HEK293 (cell line): ENCODE results near the gene OPN1MW3.

Experiments used
- CTCF ChIA-PET: fragments of 350-600 bp; formaldehyde crosslinking; extraction: SDS; loops from one replicate; lab custom pipeline; 2021; ENCODE audit warnings: antibody characterized with exemption; lab: Yijun Ruan, JAX
- POLR2A ChIA-PET: fragments of 300-600 bp; formaldehyde crosslinking; extraction: SDS; loops from one replicate; lab custom pipeline; 2020; ENCODE audit warnings: antibody characterized with exemption, inconsistent platforms; lab: Yijun Ruan, JAX
- H3K27ac ChIP-seq: fragments of 200-500 bp; sonication (Bioruptor generic); 2 replicates; pipeline ENCODE4 v1.5.1; 2014; ENCODE audit warnings: low read depth, low read length, control low read depth, inconsistent platforms; ENCODE audit errors: extremely low read depth
- H3K36me3 ChIP-seq, 2 experiments: fragments of 200-500 bp in 1 of 2; sonication (Bioruptor generic) in 1 of 2; 1 replicate in 1 of 2; 2 replicates in 1 of 2; pipeline ENCODE4 v1.5.1; 2014 to 2017; ENCODE audit warnings: inconsistent platforms in 2 of 2, low read length in 2 of 2; ENCODE audit not compliant: control insufficient read depth in 2 of 2, insufficient read depth in 1 of 2
- H3K4me1 ChIP-seq: fragments of 200-500 bp; sonication (Bioruptor generic); 2 replicates; pipeline ENCODE4 v1.5.1; 2014; ENCODE audit warnings: mild to moderate bottlenecking, low read length, inconsistent platforms; ENCODE audit not compliant: control insufficient read depth, insufficient read depth
- H3K4me3 ChIP-seq: 2 replicates; pipeline ENCODE4 v1.5.1; 2011; ENCODE audit warnings: low read depth, mild to moderate bottlenecking, control low read depth, low read length, moderate library complexity
- H3K9me3 ChIP-seq: fragments of 200-500 bp; sonication (Bioruptor generic); 2 replicates; pipeline ENCODE4 v1.5.1; 2014; ENCODE audit warnings: low read depth, low read length, inconsistent platforms; ENCODE audit not compliant: control insufficient read depth, insufficient read depth
- GLIS1 ChIP-seq: fragments of 450-650 bp; formaldehyde crosslinking; IDR thresholded peaks from 2 replicates; pipeline ENCODE4 v1.5.1; 2016; ENCODE audit warnings: missing biosample characterization, missing genetic modification characterization
- KLF8 ChIP-seq: fragments of 450-650 bp; formaldehyde crosslinking; IDR thresholded peaks from 2 replicates; pipeline ENCODE4 v1.5.1; 2016; ENCODE audit warnings: missing biosample characterization, missing genetic modification characterization
- SP2 ChIP-seq: fragments of 450-650 bp; formaldehyde crosslinking; IDR thresholded peaks from 2 replicates; pipeline ENCODE4 v1.5.1; 2016; ENCODE audit warnings: missing biosample characterization, missing genetic modification characterization
- TRIM28 ChIP-seq: IDR thresholded peaks from 2 replicates; pipeline ENCODE4 v1.6.1; 2011; ENCODE audit warnings: low read length, control low read depth, borderline replicate concordance
- ZBTB17 ChIP-seq: fragments of 450-650 bp; formaldehyde crosslinking; IDR thresholded peaks from 2 replicates; pipeline ENCODE4 v1.5.1; 2016; ENCODE audit warnings: missing biosample characterization, missing genetic modification characterization
- ZBTB21 ChIP-seq: fragments of 450-650 bp; formaldehyde crosslinking; IDR thresholded peaks from 2 replicates; pipeline ENCODE4 v1.5.1; 2017; ENCODE audit warnings: missing biosample characterization, missing genetic modification characterization
- ZFHX2 ChIP-seq: fragments of 450-650 bp; formaldehyde crosslinking; conservative IDR thresholded peaks from 2 replicates; pipeline ENCODE4 v1.5.1; 2016; ENCODE audit warnings: missing biosample characterization, missing genetic modification characterization
- ZNF140 ChIP-seq: fragments of 450-650 bp; formaldehyde crosslinking; IDR thresholded peaks from 2 replicates; pipeline ENCODE4 v1.5.1; 2016; ENCODE audit warnings: missing biosample characterization, missing genetic modification characterization
- ZNF211 ChIP-seq: fragments of 450-650 bp; formaldehyde crosslinking; IDR thresholded peaks from 2 replicates; pipeline ENCODE4 v1.5.1; 2016; ENCODE audit warnings: low read depth, missing biosample characterization, missing genetic modification characterization
- ZNF214 ChIP-seq: fragments of 450-650 bp; formaldehyde crosslinking; IDR thresholded peaks from 2 replicates; pipeline ENCODE4 v1.5.1; 2017; ENCODE audit warnings: missing biosample characterization, mild to moderate bottlenecking, missing genetic modification characterization, borderline replicate concordance
- ZNF394 ChIP-seq: fragments of 450-650 bp; formaldehyde crosslinking; IDR thresholded peaks from 2 replicates; pipeline ENCODE4 v1.5.1; 2016; ENCODE audit warnings: missing biosample characterization, missing genetic modification characterization, mild to moderate bottlenecking, moderate library complexity, borderline replicate concordance
- ZNF423 ChIP-seq: fragments of 450-650 bp; formaldehyde crosslinking; IDR thresholded peaks from 2 replicates; pipeline ENCODE4 v1.5.1; 2016; ENCODE audit warnings: missing biosample characterization, missing genetic modification characterization
- ZNF48 ChIP-seq: fragments of 450-650 bp; formaldehyde crosslinking; IDR thresholded peaks from 2 replicates; pipeline ENCODE4 v1.5.1; 2016; ENCODE audit warnings: missing biosample characterization, missing genetic modification characterization
- ZNF623 ChIP-seq: fragments of 450-650 bp; formaldehyde crosslinking; IDR thresholded peaks from 2 replicates; pipeline ENCODE4 v1.5.1; 2016; ENCODE audit warnings: missing biosample characterization, missing genetic modification characterization
- ZNF654 ChIP-seq: fragments of 450-650 bp; formaldehyde crosslinking; IDR thresholded peaks from 2 replicates; pipeline ENCODE4 v1.5.1; 2016; ENCODE audit warnings: low read depth, missing biosample characterization, missing genetic modification characterization
- ZNF791 ChIP-seq: fragments of 450-650 bp; formaldehyde crosslinking; IDR thresholded peaks from 2 replicates; pipeline ENCODE4 v1.5.1; 2016; ENCODE audit warnings: missing biosample characterization, missing genetic modification characterization
- ZSCAN16 ChIP-seq: fragments of 450-650 bp; formaldehyde crosslinking; IDR thresholded peaks from 2 replicates; pipeline ENCODE4 v1.5.1; 2016; ENCODE audit warnings: missing biosample characterization, missing genetic modification characterization
- TF ChIP-seq, protein P1 (sequence below): fragments of 450-650 bp; formaldehyde crosslinking; IDR thresholded peaks from 2 replicates; pipeline ENCODE4 v1.5.1; 2016; ENCODE audit warnings: missing biosample characterization, missing genetic modification characterization, borderline replicate concordance
- TF ChIP-seq, protein P2 (sequence below): fragments of 450-650 bp; formaldehyde crosslinking; IDR thresholded peaks from 2 replicates; pipeline ENCODE4 v1.5.1; 2016; ENCODE audit warnings: missing biosample characterization, missing genetic modification characterization
- TF ChIP-seq, protein P3 (sequence below): fragments of 450-650 bp; formaldehyde crosslinking; IDR thresholded peaks from 2 replicates; pipeline ENCODE4 v1.5.1; 2016; ENCODE audit warnings: missing biosample characterization, missing genetic modification characterization
- TF ChIP-seq, protein P4 (sequence below): fragments of 450-650 bp; formaldehyde crosslinking; IDR thresholded peaks from 2 replicates; pipeline ENCODE4 v1.5.1; 2016; ENCODE audit warnings: missing biosample characterization, missing genetic modification characterization
- TF ChIP-seq, protein P5 (sequence below): fragments of 450-650 bp; formaldehyde crosslinking; IDR thresholded peaks from 2 replicates; pipeline ENCODE4 v1.5.1; 2016; ENCODE audit warnings: missing biosample characterization, missing genetic modification characterization

OPN1MW3 gene

DNA sequence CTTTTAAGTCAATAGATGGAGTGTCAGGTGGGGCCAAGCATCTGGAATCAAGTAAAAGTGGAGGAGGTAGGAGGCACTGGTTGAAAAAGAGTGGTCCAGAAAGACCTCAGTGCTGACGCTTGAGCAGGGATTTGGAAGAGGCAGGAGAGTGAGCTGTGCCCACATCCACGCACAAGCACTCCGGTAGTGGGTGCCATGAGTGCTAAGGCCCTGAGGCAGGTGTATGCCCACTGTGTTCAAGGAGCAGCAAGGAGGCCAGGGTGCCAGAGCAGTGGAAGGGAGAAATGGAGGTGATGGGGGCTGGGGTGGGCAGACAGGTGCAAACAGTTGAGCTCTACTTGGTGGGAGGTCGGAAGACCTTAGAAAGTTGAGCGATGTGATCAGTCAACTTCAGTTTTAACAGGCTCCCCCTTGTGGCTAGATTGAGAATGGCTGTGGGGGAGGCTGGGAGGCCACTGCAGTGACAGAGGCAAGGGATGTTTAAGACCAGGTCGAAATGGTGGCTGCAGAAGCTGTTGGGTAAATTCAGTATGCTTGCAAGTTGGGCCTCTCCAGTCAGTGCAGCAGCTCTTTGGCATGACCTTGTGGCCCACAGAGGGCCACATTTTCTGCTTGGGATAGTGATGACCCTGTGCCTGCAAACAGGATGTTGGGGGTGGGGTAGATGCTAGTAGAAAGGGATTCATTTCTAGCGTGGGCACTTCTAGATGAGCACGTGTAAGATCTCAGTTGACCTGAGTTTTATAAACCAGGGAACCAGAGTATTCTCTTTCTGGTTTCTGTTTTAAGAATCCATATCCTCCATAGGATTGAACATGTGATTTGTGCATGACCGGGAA is 50.9 kb downstream of the OPN1MW3 start:
- Histone ChIP-seq H3K36me3 (no peaks in the 10 kb centered on the region), H3K4me1 (no peaks in the 10 kb centered on the region), H3K27ac (no peak overlapping the region), H3K4me3 (no peak overlapping the region), H3K9me3 (no peaks in the 10 kb centered on the region)
- ChIA-PET POLR2A (interaction anchor here (0.8 kb wide), 1 partner anchor 63 kb away, joined by 5 read pairs; no protein-coding TSS in a partner anchor), CTCF (interaction anchor here (0.6 to 3.1 kb wide), 20 partner anchors 9 to 1081 kb away, joined by 3 to 21 read pairs (median 4); partner anchors contain the start of gene TKTL1)
- TF ChIP-seq KLF8 (tag by site-specific recombination) (no peak), ZNF211 (tag by site-specific recombination) (no peak), ZFHX2 (peak; percentile 24; the same call in 1 of the 2 replicates), ZNF394 (tag by site-specific recombination) (no peak), ZBTB21 (tag by site-specific recombination) (no peak), GLIS1 (tag by site-specific recombination) (peak; percentile 52), ZNF214 (no peak), ZNF48 (tag by site-specific recombination) (no peak), ZNF791 (tag by site-specific recombination) (no peak), ZNF654 (tag by site-specific recombination) (peak; percentile 37), ZNF623 (tag by site-specific recombination) (peak; percentile 70), ZBTB17 (tag by site-specific recombination) (peak; percentile 70), ZSCAN16 (tag by site-specific recombination) (peak; percentile 39; the same call in 1 of the 2 replicates), ZNF423 (tag by site-specific recombination) (no peak), SP2 (no peak), TRIM28 (0 out of 2 replicates have a peak, but pooled peaks have one; percentile 18), ZNF140 (tag by site-specific recombination) (no peak)
- TF ChIP-seq, protein P1, sequence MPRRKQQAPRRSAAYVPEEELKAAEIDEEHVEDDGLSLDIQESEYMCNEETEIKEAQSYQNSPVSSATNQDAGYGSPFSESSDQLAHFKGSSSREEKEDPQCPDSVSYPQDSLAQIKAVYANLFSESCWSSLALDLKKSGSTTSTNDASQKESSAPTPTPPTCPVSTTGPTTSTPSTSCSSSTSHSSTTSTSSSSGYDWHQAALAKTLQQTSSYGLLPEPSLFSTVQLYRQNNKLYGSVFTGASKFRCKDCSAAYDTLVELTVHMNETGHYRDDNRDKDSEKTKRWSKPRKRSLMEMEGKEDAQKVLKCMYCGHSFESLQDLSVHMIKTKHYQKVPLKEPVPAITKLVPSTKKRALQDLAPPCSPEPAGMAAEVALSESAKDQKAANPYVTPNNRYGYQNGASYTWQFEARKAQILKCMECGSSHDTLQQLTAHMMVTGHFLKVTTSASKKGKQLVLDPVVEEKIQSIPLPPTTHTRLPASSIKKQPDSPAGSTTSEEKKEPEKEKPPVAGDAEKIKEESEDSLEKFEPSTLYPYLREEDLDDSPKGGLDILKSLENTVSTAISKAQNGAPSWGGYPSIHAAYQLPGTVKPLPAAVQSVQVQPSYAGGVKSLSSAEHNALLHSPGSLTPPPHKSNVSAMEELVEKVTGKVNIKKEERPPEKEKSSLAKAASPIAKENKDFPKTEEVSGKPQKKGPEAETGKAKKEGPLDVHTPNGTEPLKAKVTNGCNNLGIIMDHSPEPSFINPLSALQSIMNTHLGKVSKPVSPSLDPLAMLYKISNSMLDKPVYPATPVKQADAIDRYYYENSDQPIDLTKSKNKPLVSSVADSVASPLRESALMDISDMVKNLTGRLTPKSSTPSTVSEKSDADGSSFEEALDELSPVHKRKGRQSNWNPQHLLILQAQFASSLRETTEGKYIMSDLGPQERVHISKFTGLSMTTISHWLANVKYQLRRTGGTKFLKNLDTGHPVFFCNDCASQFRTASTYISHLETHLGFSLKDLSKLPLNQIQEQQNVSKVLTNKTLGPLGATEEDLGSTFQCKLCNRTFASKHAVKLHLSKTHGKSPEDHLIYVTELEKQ (tag by site-specific recombination): no peak
- TF ChIP-seq, protein P2, sequence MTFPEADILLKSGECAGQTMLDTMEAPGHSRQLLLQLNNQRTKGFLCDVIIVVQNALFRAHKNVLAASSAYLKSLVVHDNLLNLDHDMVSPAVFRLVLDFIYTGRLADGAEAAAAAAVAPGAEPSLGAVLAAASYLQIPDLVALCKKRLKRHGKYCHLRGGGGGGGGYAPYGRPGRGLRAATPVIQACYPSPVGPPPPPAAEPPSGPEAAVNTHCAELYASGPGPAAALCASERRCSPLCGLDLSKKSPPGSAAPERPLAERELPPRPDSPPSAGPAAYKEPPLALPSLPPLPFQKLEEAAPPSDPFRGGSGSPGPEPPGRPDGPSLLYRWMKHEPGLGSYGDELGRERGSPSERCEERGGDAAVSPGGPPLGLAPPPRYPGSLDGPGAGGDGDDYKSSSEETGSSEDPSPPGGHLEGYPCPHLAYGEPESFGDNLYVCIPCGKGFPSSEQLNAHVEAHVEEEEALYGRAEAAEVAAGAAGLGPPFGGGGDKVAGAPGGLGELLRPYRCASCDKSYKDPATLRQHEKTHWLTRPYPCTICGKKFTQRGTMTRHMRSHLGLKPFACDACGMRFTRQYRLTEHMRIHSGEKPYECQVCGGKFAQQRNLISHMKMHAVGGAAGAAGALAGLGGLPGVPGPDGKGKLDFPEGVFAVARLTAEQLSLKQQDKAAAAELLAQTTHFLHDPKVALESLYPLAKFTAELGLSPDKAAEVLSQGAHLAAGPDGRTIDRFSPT (tag by site-specific recombination): no peak
- TF ChIP-seq, protein P3, sequence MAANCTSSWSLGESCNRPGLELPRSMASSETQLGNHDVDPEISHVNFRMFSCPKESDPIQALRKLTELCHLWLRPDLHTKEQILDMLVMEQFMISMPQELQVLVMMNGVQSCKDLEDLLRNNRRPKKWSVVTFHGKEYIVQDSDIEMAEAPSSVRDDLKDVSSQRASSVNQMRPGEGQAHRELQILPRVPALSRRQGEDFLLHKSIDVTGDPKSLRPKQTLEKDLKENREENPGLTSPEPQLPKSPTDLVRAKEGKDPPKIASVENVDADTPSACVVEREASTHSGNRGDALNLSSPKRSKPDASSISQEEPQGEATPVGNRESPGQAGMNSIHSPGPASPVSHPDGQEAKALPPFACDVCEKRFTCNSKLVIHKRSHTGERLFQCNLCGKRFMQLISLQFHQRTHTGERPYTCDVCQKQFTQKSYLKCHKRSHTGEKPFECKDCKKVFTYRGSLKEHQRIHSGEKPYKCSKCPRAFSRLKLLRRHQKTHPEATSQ (tag by site-specific recombination): no peak
- TF ChIP-seq, protein P4, sequence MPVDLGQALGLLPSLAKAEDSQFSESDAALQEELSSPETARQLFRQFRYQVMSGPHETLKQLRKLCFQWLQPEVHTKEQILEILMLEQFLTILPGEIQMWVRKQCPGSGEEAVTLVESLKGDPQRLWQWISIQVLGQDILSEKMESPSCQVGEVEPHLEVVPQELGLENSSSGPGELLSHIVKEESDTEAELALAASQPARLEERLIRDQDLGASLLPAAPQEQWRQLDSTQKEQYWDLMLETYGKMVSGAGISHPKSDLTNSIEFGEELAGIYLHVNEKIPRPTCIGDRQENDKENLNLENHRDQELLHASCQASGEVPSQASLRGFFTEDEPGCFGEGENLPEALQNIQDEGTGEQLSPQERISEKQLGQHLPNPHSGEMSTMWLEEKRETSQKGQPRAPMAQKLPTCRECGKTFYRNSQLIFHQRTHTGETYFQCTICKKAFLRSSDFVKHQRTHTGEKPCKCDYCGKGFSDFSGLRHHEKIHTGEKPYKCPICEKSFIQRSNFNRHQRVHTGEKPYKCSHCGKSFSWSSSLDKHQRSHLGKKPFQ (tag by site-specific recombination): no peak
- TF ChIP-seq, protein P5, sequence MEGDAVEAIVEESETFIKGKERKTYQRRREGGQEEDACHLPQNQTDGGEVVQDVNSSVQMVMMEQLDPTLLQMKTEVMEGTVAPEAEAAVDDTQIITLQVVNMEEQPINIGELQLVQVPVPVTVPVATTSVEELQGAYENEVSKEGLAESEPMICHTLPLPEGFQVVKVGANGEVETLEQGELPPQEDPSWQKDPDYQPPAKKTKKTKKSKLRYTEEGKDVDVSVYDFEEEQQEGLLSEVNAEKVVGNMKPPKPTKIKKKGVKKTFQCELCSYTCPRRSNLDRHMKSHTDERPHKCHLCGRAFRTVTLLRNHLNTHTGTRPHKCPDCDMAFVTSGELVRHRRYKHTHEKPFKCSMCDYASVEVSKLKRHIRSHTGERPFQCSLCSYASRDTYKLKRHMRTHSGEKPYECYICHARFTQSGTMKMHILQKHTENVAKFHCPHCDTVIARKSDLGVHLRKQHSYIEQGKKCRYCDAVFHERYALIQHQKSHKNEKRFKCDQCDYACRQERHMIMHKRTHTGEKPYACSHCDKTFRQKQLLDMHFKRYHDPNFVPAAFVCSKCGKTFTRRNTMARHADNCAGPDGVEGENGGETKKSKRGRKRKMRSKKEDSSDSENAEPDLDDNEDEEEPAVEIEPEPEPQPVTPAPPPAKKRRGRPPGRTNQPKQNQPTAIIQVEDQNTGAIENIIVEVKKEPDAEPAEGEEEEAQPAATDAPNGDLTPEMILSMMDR: peak; percentile 52; the same call in 1 of the 2 replicates
